ENCODE data around the gene PPP2R5C.
A peak's percentile ranks its signal among the peaks of the same experiment; 100 is the strongest.
"Not testable (repeated sequence)": the region's sequence is repeated elsewhere in the genome, so short reads cannot be mapped to it uniquely, and the experiment has no call there.

The PPP2R5C gene

DNA sequence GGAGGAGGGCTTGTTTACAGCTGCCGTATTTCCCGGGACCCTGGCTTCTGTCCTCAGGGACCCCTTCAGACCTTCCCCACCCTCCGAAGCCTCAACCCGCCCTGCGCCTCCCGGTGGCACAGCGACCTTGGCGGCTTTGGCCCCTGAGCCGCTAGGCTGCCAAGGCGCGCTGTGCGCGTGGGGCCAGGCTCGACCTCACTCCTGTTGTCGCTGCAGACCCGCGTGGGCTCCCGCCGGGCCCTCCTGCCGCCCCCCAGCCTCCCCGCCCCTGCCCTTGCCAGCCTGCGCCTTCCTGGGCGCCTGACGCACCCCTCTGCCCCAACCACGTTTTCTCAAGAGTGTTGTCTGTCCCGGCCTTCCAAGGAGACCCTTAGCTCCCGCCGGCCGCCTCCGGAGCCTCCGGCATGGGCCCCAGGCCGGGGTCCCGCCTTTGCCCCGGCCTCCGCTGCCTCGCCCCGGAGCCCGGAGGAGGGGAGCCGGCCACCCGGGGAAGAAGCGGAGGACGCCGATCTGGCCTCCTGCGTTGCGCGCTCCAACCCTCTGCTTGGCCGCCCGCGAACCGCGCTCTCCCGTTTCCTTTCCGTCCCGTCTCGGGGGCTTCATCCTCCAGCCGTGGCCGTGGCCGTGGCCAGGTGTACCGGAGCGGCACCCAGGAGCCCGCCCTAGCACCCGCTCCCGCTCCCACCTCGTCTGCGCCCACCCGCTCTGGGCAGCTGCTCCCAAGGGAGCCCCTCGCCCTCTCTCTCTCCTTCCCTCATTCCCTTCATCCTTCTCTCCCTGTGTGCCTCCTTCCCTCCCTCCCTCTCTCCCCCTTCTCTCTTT, 19.9 kb downstream of the PPP2R5C start:
- H3K4me3 Mint-ChIP-seq: peak overlapping the region; percentile 79
- ATAC-seq (replicated peaks; ENCODE audit: extremely low read depth, poor library complexity, severe bottlenecking): peak; percentile 61
- peaks cover 50% of the 10 kb centered on the region for H3K4me1 Mint-ChIP-seq
- H3K36me3 Mint-ChIP-seq (ENCODE audit: insufficient read depth): peaks cover 19% of the 10 kb centered on the region
- peak overlapping the region; percentile 64 for H3K27ac Mint-ChIP-seq (ENCODE audit: low read depth)
- no peaks in the 10 kb centered on the region for H3K9me3 Mint-ChIP-seq
- H3K27me3 Mint-ChIP-seq: no peaks in the 10 kb centered on the region
- DNase-seq (ENCODE audit: low spot score in 2 of 2): no peak

DNA sequence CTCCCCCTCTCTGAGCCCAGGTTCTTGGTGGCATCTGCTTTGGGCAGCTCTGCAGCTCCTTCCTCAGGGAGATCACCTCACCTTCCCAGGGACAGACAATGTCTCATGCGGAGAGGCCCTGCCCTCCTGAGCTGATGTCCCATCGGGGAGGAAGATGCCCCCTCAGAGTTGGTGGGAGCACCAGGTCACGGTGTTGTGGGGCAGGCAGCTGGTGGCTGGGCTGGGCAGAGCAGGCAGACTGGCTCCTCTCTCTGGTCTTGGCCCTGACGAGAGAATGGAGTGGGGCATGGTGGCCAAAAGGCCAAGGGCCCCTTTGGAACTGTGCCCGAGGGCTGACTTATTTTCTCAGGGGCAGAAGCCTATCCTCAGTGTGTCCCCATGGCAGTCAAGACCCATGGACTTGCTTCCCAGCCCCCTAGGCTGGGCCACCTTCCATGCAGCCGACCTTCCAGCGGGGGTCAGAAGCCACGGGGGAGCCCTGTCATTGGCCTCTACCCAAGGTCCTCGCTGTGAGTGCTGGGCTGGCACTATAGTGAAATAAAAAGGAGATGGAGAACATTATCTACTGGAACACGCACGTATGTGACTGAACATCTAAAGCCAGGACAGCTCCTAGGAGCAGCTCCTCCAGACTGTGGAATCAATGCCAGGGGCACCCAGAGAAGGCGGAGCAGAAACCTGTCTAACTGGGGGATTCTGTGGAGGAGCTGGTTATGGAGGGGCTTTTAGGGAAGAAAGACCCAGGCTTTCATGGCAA, 21.9 kb downstream of the PPP2R5C start:
- Mint-ChIP-seq H3K27ac (ENCODE audit: low read depth) (peak overlapping the region; percentile 82), H3K4me3 (peak overlapping the region; percentile 40), H3K4me1 (peaks cover 41% of the 10 kb centered on the region), H3K9me3 (no peaks in the 10 kb centered on the region), H3K27me3 (no peaks in the 10 kb centered on the region), H3K36me3 (ENCODE audit: insufficient read depth) (peaks cover 22% of the 10 kb centered on the region)
- ATAC-seq (replicated peaks; ENCODE audit: extremely low read depth, poor library complexity, severe bottlenecking) (no peak), DNase-seq (ENCODE audit: low spot score in 2 of 2) (no peak)

DNA sequence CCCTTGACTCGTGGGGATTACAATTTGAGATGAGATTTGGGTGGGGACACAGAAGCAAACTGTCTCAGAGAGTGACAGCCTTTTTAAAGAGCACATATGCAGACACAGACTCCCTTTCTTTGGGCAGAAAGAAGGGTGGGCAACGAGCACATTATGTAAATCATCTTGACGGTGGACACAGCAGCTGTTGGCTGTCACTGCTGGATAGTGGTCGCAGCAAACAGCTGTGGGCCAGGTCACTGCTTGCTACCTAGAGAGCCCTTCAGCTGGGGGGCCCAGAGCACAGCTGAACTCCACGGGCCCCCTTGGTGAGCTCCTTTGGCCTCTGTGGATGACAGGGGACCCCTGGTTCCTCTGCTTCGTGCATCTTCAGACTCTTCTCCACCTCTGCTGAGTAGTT, 23.1 kb downstream of the PPP2R5C start:
- ATAC-seq (replicated peaks; ENCODE audit: extremely low read depth, poor library complexity, severe bottlenecking) (no peak), DNase-seq (ENCODE audit: low spot score in 2 of 2) (no peak)
- Mint-ChIP-seq H3K27me3 (no peaks in the 10 kb centered on the region), H3K27ac (ENCODE audit: low read depth) (no peak overlapping the region), H3K9me3 (no peaks in the 10 kb centered on the region), H3K36me3 (ENCODE audit: insufficient read depth) (peaks cover 22% of the 10 kb centered on the region), H3K4me1 (peaks cover 31% of the 10 kb centered on the region), H3K4me3 (no peak overlapping the region)

GRCh38 chr14:101788016-101788635, 26.6 kb downstream of the PPP2R5C start:
- Mint-ChIP-seq H3K4me3 (no peak overlapping the region), H3K4me1 (peaks cover 42% of the 10 kb centered on the region), H3K27ac (ENCODE audit: low read depth) (no peak overlapping the region), H3K36me3 (ENCODE audit: insufficient read depth) (peaks cover 20% of the 10 kb centered on the region), H3K27me3 (no peaks in the 10 kb centered on the region), H3K9me3 (no peaks in the 10 kb centered on the region)
- DNase-seq (ENCODE audit: low spot score in 2 of 2) (no peak), ATAC-seq (replicated peaks; ENCODE audit: extremely low read depth, poor library complexity, severe bottlenecking) (no peak)

DNA sequence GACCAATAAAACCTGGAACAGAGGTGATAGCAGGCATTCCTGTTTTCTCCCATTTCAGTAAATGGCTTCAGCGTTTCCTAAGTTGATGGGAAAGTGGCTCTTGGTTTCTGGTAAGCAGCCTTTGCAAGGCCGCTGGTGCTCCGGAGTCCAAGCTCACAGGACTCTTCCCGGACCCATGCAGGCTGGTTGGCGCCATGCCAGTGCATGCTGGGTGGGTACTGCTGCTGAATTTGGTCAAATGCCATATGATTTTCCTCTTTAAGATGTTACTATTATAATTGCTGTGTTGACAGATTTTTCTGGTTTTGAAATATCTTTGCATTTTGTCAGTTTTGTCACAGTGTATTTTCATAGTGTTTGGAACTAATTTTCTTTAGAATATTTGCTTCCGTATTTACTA, 27.7 kb downstream of the PPP2R5C start:
- Mint-ChIP-seq H3K27me3 (no peaks in the 10 kb centered on the region), H3K4me1 (peaks cover 45% of the 10 kb centered on the region), H3K36me3 (ENCODE audit: insufficient read depth) (peaks cover 18% of the 10 kb centered on the region), H3K4me3 (no peak overlapping the region), H3K27ac (ENCODE audit: low read depth) (peak overlapping the region; percentile 51), H3K9me3 (no peaks in the 10 kb centered on the region)
- ATAC-seq (replicated peaks; ENCODE audit: extremely low read depth, poor library complexity, severe bottlenecking) (no peak), DNase-seq (ENCODE audit: low spot score in 2 of 2) (no peak)

DNA sequence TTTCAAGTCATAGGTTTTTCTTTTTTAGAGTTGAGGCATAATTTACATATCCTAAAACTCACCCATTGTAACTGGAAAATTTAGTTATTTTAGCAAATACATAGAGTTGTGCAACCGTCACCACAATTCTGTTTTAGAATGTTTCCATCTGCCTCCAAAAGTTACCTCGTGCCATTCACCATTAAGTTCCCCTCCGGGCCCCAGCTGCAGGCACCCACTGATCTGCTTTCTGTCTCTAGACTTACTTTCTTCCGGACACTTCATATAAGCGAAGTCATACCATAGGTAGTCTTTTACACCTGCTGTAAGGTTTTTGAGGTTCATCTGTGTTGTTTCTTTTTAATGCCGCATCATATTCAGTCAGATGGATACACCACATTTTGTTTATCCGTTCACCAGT, 28.7 kb downstream of the PPP2R5C start:
- DNase-seq (ENCODE audit: low spot score in 2 of 2) (no peak), ATAC-seq (replicated peaks; ENCODE audit: extremely low read depth, poor library complexity, severe bottlenecking) (no peak)
- peaks cover 18% of the 10 kb centered on the region for H3K36me3 Mint-ChIP-seq (ENCODE audit: insufficient read depth)
- H3K27ac Mint-ChIP-seq (ENCODE audit: low read depth): peak overlapping the region; percentile 94
- H3K4me3 Mint-ChIP-seq: no peak overlapping the region
- H3K9me3 Mint-ChIP-seq: no peaks in the 10 kb centered on the region
- H3K27me3 Mint-ChIP-seq: no peaks in the 10 kb centered on the region
- peaks cover 48% of the 10 kb centered on the region for H3K4me1 Mint-ChIP-seq

DNA sequence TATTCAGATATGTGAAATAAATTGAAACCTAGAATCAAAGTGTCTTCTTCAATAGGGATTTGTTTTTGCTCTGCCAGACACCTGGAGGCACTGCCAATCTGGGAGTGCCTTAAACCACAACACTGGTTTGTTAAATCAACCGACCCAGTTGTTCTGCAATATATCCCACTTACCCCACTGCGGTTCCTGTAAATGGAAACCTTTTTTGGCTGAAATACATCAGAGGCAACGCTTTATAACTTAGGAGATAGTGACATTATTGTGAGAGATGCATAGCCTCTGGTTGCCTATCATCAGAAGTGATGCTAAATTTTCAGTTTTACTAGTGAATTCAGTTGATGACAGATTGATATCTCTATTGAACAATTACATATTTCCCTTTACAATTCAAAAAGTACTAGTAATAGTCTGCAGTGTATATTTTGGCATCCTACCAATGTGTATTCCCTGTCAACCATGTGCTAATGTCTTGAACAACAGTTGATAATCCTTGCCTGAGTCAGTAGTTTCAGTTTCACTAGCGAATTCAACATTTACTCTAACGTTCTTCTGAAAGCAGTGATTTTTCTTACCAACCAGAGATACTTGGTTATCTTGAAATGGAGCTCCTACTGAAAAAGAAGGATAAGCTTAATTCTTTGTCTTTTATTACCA, 30.5 kb downstream of the PPP2R5C start:
- peak; percentile 80 for ATAC-seq (replicated peaks; ENCODE audit: extremely low read depth, poor library complexity, severe bottlenecking)
- peak overlapping the region; percentile 71 for H3K4me3 Mint-ChIP-seq
- peak overlapping the region; percentile 94 for H3K27ac Mint-ChIP-seq (ENCODE audit: low read depth)
- peaks cover 16% of the 10 kb centered on the region for H3K36me3 Mint-ChIP-seq (ENCODE audit: insufficient read depth)
- no peaks in the 10 kb centered on the region for H3K27me3 Mint-ChIP-seq
- no peaks in the 10 kb centered on the region for H3K9me3 Mint-ChIP-seq
- peaks cover 44% of the 10 kb centered on the region for H3K4me1 Mint-ChIP-seq
- DNase-seq (ENCODE audit: low spot score in 2 of 2): no peak

DNA sequence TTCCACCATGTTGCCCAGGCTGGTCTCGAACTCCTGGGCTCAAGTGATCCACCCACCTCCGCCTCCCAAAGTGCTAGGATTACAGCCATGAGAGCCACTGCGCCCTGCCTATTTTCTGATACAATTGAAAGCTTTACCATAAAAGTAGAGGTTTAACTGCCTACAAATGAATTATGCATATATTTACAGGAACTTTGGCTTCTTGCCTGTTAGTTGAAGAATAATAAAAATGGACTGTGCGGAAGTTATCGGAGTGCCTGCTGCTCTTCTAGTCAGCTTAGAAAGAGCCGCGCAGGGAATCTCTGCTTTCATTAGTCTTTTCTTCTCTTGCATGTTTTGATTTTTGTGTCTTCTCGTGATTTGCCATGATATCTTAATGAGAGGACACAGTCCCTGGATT, 34.5 kb downstream of the PPP2R5C start:
- Mint-ChIP-seq H3K4me1 (peaks cover 52% of the 10 kb centered on the region), H3K36me3 (ENCODE audit: insufficient read depth) (peaks cover 15% of the 10 kb centered on the region), H3K4me3 (no peak overlapping the region), H3K9me3 (no peaks in the 10 kb centered on the region), H3K27me3 (no peaks in the 10 kb centered on the region), H3K27ac (ENCODE audit: low read depth) (no peak overlapping the region)
- DNase-seq (ENCODE audit: low spot score in 2 of 2) (no peak), ATAC-seq (replicated peaks; ENCODE audit: extremely low read depth, poor library complexity, severe bottlenecking) (no peak)

DNA sequence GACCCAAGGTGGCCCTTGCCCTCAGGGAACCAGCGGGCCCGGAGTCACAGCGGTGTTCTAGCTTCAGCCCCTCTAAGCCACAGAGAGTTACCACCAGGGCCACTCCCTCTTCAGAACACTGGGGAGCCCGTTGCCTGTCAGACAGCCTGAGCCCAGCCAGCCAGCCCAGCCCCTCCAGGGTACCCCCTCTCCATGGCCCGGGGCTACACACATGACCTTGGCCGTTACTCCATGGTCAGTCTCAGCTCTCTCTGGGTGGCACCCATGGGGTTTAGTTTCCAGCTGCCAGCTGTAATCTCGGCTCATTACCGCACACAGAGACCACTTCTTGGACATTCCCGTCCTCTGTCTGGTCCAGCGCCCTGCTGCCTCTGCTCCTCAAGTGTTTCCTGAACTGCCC, 35.0 kb downstream of the PPP2R5C start:
- H3K4me3 Mint-ChIP-seq: no peak overlapping the region
- H3K36me3 Mint-ChIP-seq (ENCODE audit: insufficient read depth): peaks cover 15% of the 10 kb centered on the region
- peaks cover 52% of the 10 kb centered on the region for H3K4me1 Mint-ChIP-seq
- H3K27me3 Mint-ChIP-seq: no peaks in the 10 kb centered on the region
- no peaks in the 10 kb centered on the region for H3K9me3 Mint-ChIP-seq
- no peak for ATAC-seq (replicated peaks; ENCODE audit: extremely low read depth, poor library complexity, severe bottlenecking)
- no peak for DNase-seq (ENCODE audit: low spot score in 2 of 2)
- no peak overlapping the region for H3K27ac Mint-ChIP-seq (ENCODE audit: low read depth)

- DNase-seq (ENCODE audit: low spot score in 2 of 2) (no peak), ATAC-seq (replicated peaks; ENCODE audit: extremely low read depth, poor library complexity, severe bottlenecking) (no peak)
- peaks cover 40% of the 10 kb centered on the region for H3K4me1 Mint-ChIP-seq
- no peaks in the 10 kb centered on the region for H3K9me3 Mint-ChIP-seq
- no peak overlapping the region for H3K4me3 Mint-ChIP-seq
- H3K27me3 Mint-ChIP-seq: no peaks in the 10 kb centered on the region
- no peak overlapping the region for H3K27ac Mint-ChIP-seq (ENCODE audit: low read depth)
- H3K36me3 Mint-ChIP-seq (ENCODE audit: insufficient read depth): peaks cover 10% of the 10 kb centered on the region
Observed at GRCh38 chr14:101797856-101798255, 36.3 kb downstream of the PPP2R5C start.

DNA sequence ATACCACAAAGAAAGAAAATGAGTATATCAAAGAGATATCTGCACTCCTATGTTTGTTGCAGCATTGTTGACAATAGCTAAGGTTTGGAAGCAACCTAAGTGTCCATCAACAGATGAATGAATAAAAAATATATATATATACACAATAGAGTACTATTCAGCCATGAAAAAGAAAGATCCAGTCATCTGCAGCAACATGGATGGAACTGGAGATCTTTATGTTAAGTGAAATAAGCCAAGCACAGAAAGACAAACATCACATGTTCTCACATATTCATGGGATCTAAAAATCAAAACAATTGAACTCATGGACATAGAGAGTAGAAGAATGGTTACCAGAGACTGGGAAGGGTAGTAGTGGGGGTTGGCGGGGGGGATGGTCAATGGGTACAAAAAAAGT, 42.9 kb downstream of the PPP2R5C start:
- H3K9me3 Mint-ChIP-seq; ATAC-seq (replicated peaks; ENCODE audit: extremely low read depth, poor library complexity, severe bottlenecking); H3K36me3 Mint-ChIP-seq (ENCODE audit: insufficient read depth); H3K27me3 Mint-ChIP-seq; H3K27ac Mint-ChIP-seq (ENCODE audit: low read depth); H3K4me3 Mint-ChIP-seq; DNase-seq (ENCODE audit: low spot score in 2 of 2): not testable (repeated sequence)
- peaks cover 11% of the 10 kb centered on the region for H3K4me1 Mint-ChIP-seq

- not testable (repeated sequence) for H3K4me3 Mint-ChIP-seq; H3K9me3 Mint-ChIP-seq; DNase-seq (ENCODE audit: low spot score in 2 of 2); H3K27ac Mint-ChIP-seq (ENCODE audit: low read depth); H3K27me3 Mint-ChIP-seq; ATAC-seq (replicated peaks; ENCODE audit: extremely low read depth, poor library complexity, severe bottlenecking)
- peaks cover 22% of the 10 kb centered on the region for H3K36me3 Mint-ChIP-seq (ENCODE audit: insufficient read depth)
- peaks cover 20% of the 10 kb centered on the region for H3K4me1 Mint-ChIP-seq
Observed at GRCh38 chr14:101806252-101806651, 44.7 kb downstream of the PPP2R5C start.

Data from central memory CD8-positive, alpha-beta T cell (primary cell).